K562 (cell line): ENCODE measurements around the gene ELAC1. TPM values are rescaled to one million over a fixed set of nuclear protein-coding genes. Genes with fewer than 3 reads are reported as not detected.

Experiments
- THRB ChIP-seq: fragments of 450-650 bp; formaldehyde crosslinking; conservative IDR thresholded peaks from 2 replicates; pipeline ENCODE4 v1.4.0; 2022; ENCODE audit warnings: mild to moderate bottlenecking, missing genetic modification characterization
- polyA plus RNA-seq, 8 experiments: library from polyadenylated mRNA; depleted of rRNA in 4 of 8; stranded (reverse) in 5 of 8; unstranded in 3 of 8; fragments of >200 nt; fragmentation: Nextera tagmentation in 2 of 8; fragmentation: Illumina TruSeq in 1 of 8; extraction: Ambion mirVana in 2 of 8; extraction: Trizol in 1 of 8; gene quantifications; 2 replicates each; pipeline versions ENCODE4 v1.2.1 to v1.2.3, GENCODE V29; 2011 to 2014; ENCODE audit warnings: inconsistent platforms in 1 of 8, missing spikeins in 1 of 8
- small RNA-seq: library from RNA; depleted of rRNA; stranded (forward); fragments of <200 nt; gene quantifications from one replicate; pipeline ENCODE3, GENCODE V24; 2014
- total RNA-seq, 7 experiments: library from RNA; depleted of rRNA in 6 of 7; stranded (reverse); fragments of >200 nt in 6 of 7; fragmentation: Illumina TruSeq in 2 of 7; extraction: Trizol in 2 of 7; gene quantifications; 2 replicates each; pipeline versions ENCODE4 v1.2.1 to v1.2.3, GENCODE V29; 2011 to 2021; ENCODE audit warnings: low replicate concordance in 1 of 7

Gene ELAC1
- total and polyA plus RNA-seq, 9 of the 15 experiments (the other 6 are each of a cell fraction or from before 2014, with no cell fraction given) = 3.7 to 7.7 (median 4.9) TPM

DNA sequence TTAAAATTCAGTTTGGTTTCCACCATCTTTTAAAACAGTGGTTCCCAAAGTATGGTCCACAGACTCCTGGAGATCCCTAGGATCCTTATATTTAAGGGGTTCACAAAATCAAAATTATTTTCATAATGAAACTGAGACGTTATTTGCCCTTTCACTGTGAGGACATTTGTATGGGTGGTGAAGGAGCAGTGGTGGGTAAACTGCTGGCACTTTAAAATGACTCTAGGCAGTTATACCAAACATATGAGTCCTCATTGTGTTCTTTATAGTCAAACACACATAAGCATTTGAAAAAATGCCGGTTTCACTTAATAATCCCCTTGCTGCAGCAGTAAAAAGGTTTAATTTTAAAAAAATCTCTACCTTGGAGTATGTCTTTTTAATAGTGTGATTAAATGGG is 69.4 kb downstream of the ELAC1 start (continued):
- no peak for TF ChIP-seq THRB

Small RNA genes lying within 50 kb of the gene (small RNA-seq; reads per million reads assigned to genes)
- gene RF00019 = not detected

Other genes with a start within 250 kb of the ELAC1 start
- not detected in 2 replicates for gene MRO, start 148.0 kb upstream of the ELAC1 start, total RNA-seq (2014; rRNA removed)
- not detected in 2 replicates for gene MRO, start 148.0 kb upstream of the ELAC1 start, total RNA-seq (2014; rRNA removed; fragmentation: Illumina TruSeq; extraction: Trizol)
- not detected in 2 replicates for gene MRO, start 148.0 kb upstream of the ELAC1 start, total RNA-seq (2015; rRNA removed; fragmentation: Illumina TruSeq; extraction: Trizol)
- not detected in 2 replicates for gene MRO, start 148.0 kb upstream of the ELAC1 start, total RNA-seq (2021)
- gene MRO, start 148.0 kb upstream of the ELAC1 start, polyA plus RNA-seq (2011; rRNA removed) = not detected in 2 replicates
- gene MRO, start 148.0 kb upstream of the ELAC1 start, polyA plus RNA-seq (2014; fragmentation: Illumina TruSeq; extraction: Trizol) = not detected in 2 replicates
- under 1 TPM in 1 of 2 experiments, not detected in 1; 0.06 TPM for gene MRO, start 148.0 kb upstream of the ELAC1 start, polyA plus RNA-seq (2014; fragmentation: Nextera tagmentation; extraction: Ambion mirVana)
- not detected in 2 replicates for gene MRO, start 148.0 kb upstream of the ELAC1 start, polyA plus RNA-seq (2014; rRNA removed)
- gene ME2, start 88.9 kb upstream of the ELAC1 start, total RNA-seq (2014; rRNA removed) = 42.1 and 46.1 TPM in 2 replicates
- 36.2 and 40.9 TPM in 2 replicates for gene ME2, start 88.9 kb upstream of the ELAC1 start, total RNA-seq (2014; rRNA removed; fragmentation: Illumina TruSeq; extraction: Trizol)
- 26.2 and 31.3 TPM in 2 replicates for gene ME2, start 88.9 kb upstream of the ELAC1 start, total RNA-seq (2015; rRNA removed; fragmentation: Illumina TruSeq; extraction: Trizol)
- 29.5 and 30.3 TPM in 2 replicates for gene ME2, start 88.9 kb upstream of the ELAC1 start, total RNA-seq (2021)
- gene ME2, start 88.9 kb upstream of the ELAC1 start, polyA plus RNA-seq (2011; rRNA removed) = 42.3 and 54.4 TPM in 2 replicates
- 44.3 and 54.0 TPM in 2 replicates for gene ME2, start 88.9 kb upstream of the ELAC1 start, polyA plus RNA-seq (2014; fragmentation: Illumina TruSeq; extraction: Trizol)
- gene ME2, start 88.9 kb upstream of the ELAC1 start, polyA plus RNA-seq (2014; fragmentation: Nextera tagmentation; extraction: Ambion mirVana) = 10 to 100 TPM; 12.3 to 13.0 TPM
- 39.5 and 40.7 TPM in 2 replicates for gene ME2, start 88.9 kb upstream of the ELAC1 start, polyA plus RNA-seq (2014; rRNA removed)
- gene SMAD4, start 62.2 kb downstream of the ELAC1 start, total RNA-seq (2014; rRNA removed) = 40.7 and 41.0 TPM in 2 replicates
- 51.6 and 55.5 TPM in 2 replicates for gene SMAD4, start 62.2 kb downstream of the ELAC1 start, total RNA-seq (2014; rRNA removed; fragmentation: Illumina TruSeq; extraction: Trizol)
- gene SMAD4, start 62.2 kb downstream of the ELAC1 start, total RNA-seq (2015; rRNA removed; fragmentation: Illumina TruSeq; extraction: Trizol) = 31.1 and 32.8 TPM in 2 replicates
- 45.4 and 49.6 TPM in 2 replicates for gene SMAD4, start 62.2 kb downstream of the ELAC1 start, total RNA-seq (2021)
- 55.0 and 69.3 TPM in 2 replicates for gene SMAD4, start 62.2 kb downstream of the ELAC1 start, polyA plus RNA-seq (2011; rRNA removed)
- gene SMAD4, start 62.2 kb downstream of the ELAC1 start, polyA plus RNA-seq (2014; fragmentation: Illumina TruSeq; extraction: Trizol) = 34.6 and 39.4 TPM in 2 replicates
- 1 to 10 TPM; 5.7 to 7.1 TPM for gene SMAD4, start 62.2 kb downstream of the ELAC1 start, polyA plus RNA-seq (2014; fragmentation: Nextera tagmentation; extraction: Ambion mirVana)
- 10.9 and 19.8 TPM in 2 replicates for gene SMAD4, start 62.2 kb downstream of the ELAC1 start, polyA plus RNA-seq (2014; rRNA removed)
- gene MEX3C, start 229.6 kb downstream of the ELAC1 start, total RNA-seq (2014; rRNA removed) = 7.3 and 8.2 TPM in 2 replicates
- 12.3 and 13.3 TPM in 2 replicates for gene MEX3C, start 229.6 kb downstream of the ELAC1 start, total RNA-seq (2014; rRNA removed; fragmentation: Illumina TruSeq; extraction: Trizol)
- 9.9 and 10.6 TPM in 2 replicates for gene MEX3C, start 229.6 kb downstream of the ELAC1 start, total RNA-seq (2015; rRNA removed; fragmentation: Illumina TruSeq; extraction: Trizol)
- 9.3 and 14.0 TPM in 2 replicates for gene MEX3C, start 229.6 kb downstream of the ELAC1 start, total RNA-seq (2021)
- 11.0 and 13.7 TPM in 2 replicates for gene MEX3C, start 229.6 kb downstream of the ELAC1 start, polyA plus RNA-seq (2011; rRNA removed)
- gene MEX3C, start 229.6 kb downstream of the ELAC1 start, polyA plus RNA-seq (2014; fragmentation: Illumina TruSeq; extraction: Trizol) = 12.3 and 14.2 TPM in 2 replicates
- gene MEX3C, start 229.6 kb downstream of the ELAC1 start, polyA plus RNA-seq (2014; fragmentation: Nextera tagmentation; extraction: Ambion mirVana) = 1 to 10 TPM; 2.4 to 2.9 TPM
- gene MEX3C, start 229.6 kb downstream of the ELAC1 start, polyA plus RNA-seq (2014; rRNA removed) = 7.2 TPM in 2 replicates